Measurements from ENCODE around the gene SLC7A14.

The SLC7A14 gene

DNA sequence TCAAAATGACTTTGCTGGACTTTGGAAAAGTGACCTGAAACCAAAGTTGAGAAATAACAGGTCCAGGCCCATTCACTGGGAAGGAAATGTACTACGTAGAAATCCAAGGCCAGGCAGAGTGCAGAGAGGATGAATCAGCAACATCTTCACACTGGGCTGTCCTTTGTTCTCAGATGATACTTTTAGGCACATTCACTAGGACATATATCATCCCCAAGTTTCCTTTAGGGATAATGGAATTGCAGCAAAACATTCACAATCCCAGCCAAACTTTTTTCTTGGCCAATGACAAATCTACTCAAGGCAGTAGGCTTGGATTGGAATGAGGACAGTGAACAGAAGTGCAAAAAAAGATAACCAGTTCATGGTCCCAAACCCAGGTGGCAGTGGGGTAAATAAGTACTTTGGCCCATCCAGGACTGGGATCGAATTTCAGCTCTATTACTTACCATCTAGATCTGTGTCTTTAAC, 92.1 kb downstream of the SLC7A14 start:
- TF ChIP-seq, protein P1, sequence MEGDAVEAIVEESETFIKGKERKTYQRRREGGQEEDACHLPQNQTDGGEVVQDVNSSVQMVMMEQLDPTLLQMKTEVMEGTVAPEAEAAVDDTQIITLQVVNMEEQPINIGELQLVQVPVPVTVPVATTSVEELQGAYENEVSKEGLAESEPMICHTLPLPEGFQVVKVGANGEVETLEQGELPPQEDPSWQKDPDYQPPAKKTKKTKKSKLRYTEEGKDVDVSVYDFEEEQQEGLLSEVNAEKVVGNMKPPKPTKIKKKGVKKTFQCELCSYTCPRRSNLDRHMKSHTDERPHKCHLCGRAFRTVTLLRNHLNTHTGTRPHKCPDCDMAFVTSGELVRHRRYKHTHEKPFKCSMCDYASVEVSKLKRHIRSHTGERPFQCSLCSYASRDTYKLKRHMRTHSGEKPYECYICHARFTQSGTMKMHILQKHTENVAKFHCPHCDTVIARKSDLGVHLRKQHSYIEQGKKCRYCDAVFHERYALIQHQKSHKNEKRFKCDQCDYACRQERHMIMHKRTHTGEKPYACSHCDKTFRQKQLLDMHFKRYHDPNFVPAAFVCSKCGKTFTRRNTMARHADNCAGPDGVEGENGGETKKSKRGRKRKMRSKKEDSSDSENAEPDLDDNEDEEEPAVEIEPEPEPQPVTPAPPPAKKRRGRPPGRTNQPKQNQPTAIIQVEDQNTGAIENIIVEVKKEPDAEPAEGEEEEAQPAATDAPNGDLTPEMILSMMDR (IDR thresholded peaks at IDR 0.05; ENCODE audit: low read depth, low read length), result no peak

DNA sequence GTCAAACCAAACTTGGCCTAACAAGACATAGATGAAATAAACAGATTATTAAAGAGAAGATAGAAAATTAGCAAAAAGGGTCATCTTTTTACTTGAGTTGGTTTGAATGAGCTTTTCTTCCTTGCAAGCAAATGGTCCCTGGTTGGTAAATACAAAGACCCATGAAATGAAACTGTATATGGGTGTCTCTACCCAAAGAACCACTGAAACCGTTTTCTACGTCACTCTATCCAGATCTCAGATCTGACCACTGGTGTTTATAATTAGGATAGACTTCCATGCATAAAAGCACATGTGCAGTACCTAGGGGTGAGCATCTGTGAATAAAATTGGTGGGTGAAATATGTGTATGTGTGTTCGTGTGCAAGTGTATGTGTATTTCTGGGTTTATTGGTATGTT, 94.0 kb downstream of the SLC7A14 start:
- in situ Hi-C loops (cut with HindIII; ENCODE audit: low sequenced_read_pairs), result no loop called here

More for the DNA sequence above, 92.1 kb downstream of the SLC7A14 start:
- no peak overlapping the region for H3K4me3 ChIP-seq (ENCODE audit: low read depth, low read length)
- DNase-seq (ENCODE audit: low read depth, low spot score), result peak; percentile 71
- in situ Hi-C loops (cut with HindIII; ENCODE audit: low sequenced_read_pairs), result no loop called here

DNA sequence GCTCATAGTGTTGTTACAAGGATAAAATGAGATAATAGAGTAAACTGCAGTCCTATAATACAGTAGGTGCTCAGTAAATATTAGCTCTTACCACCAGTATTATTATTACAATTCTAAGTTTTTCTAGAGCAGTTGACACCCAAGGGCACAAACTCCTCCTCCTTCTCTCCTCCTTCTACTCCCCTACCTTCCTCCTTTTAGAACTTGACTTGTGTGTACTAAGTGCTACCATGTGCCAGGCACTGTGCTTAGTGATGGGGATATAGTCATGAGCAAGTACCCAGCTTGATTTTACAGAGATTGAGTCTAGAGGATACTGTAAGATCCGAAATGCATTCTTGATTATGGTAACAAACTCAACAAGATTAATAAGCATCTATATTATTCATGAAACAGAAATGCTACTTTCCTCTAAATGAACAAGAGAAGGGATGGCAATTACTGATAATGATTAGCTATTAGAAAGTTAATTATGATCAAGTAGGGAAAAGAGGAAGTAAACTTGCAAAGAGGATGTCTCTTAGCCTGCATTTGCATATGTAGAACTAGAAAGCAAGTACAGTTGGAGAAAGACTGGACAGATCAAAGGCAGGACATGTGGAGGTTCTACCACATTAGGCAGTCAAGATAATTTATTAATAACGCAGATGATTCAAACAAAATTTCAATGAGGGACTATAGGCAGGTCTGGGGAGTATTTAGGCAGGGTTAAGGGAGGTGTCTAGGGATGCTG, 94.9 kb downstream of the SLC7A14 start:
- no peak for DNase-seq (ENCODE audit: low read depth, low spot score)
- in situ Hi-C loops (cut with HindIII; ENCODE audit: low sequenced_read_pairs), result no loop called here
- TF ChIP-seq, protein P1 (IDR thresholded peaks at IDR 0.05; ENCODE audit: low read depth, low read length), result no peak
- no peak overlapping the region for H3K4me3 ChIP-seq (ENCODE audit: low read depth, low read length)

More for the DNA sequence above, 94.0 kb downstream of the SLC7A14 start:
- TF ChIP-seq, protein P1 (IDR thresholded peaks at IDR 0.05; ENCODE audit: low read depth, low read length), result no peak
- DNase-seq (ENCODE audit: low read depth, low spot score), result no peak
- no peak overlapping the region for H3K4me3 ChIP-seq (ENCODE audit: low read depth, low read length)

DNA sequence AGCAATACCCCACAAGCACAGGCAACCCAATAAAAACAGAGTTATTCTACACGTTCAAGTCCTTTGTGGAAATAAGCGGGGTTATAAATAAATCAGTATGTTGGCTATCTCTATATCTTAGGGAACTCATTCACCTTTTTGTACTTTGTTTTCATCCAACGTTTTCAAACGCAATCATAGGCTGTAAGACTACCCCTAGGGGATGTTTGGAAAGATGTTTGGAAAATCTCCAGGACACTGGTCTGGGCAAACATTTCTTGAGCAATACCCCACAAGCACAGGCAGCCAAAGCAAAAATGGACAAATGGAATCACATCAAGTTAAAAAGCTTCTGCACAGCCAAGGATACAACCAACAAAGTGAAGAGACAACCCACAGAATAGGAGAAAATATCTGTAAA, 97.1 kb downstream of the SLC7A14 start:
- TF ChIP-seq, protein P1 (IDR thresholded peaks at IDR 0.05; ENCODE audit: low read depth, low read length), result peak; percentile 6
- DNase-seq (ENCODE audit: low read depth, low spot score), result peak; percentile 62
- no peak overlapping the region for H3K4me3 ChIP-seq (ENCODE audit: low read depth, low read length)
- in situ Hi-C loops (cut with HindIII; ENCODE audit: low sequenced_read_pairs), result no loop called here

DNA sequence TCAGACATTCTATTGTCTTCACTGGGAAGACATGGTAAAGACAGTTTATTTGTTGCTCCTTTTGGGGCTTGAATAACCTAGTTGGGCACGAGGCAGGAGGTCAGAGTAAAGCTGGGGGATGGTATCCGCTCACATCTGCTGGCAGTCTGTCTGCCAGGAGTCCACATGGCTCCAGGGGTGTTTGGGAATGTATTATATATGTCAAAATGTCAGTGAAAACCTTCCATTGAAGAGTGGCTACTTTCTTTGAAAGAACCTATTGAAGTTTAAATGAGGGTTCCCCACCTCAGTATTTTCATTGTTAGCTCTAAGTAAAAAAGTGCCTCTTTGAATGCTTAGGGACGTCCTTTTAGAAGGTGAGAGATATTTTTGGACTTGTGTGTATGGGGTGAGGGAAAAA, 98.8 kb downstream of the SLC7A14 start:
- no peak overlapping the region for H3K4me3 ChIP-seq (ENCODE audit: low read depth, low read length)
- in situ Hi-C loops (cut with HindIII; ENCODE audit: low sequenced_read_pairs), result no loop called here
- TF ChIP-seq, protein P1 (IDR thresholded peaks at IDR 0.05; ENCODE audit: low read depth, low read length), result no peak
- DNase-seq (ENCODE audit: low read depth, low spot score), result no peak

DNA sequence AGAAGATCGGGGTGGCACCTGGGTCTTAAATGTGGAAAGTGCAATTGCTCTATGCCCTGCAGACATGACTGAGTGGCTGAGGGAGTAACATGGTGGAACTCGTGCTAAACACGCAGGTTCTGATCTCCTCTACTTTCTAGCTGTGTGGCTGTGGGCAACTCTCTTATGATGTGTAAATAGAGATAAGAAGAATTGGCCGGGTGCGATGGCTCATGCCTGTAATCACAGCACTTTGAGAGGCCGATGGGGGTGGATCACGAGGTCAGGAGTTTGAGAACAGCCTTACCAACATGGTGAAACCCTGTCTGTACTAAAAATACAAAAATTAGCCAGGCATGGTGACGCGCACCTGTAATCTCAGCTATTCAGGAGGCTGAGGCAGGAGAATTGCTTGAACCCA, 99.5 kb downstream of the SLC7A14 start:
- TF ChIP-seq, protein P1 (IDR thresholded peaks at IDR 0.05; ENCODE audit: low read depth, low read length), result no peak
- DNase-seq (ENCODE audit: low read depth, low spot score), result no peak

More for the DNA sequence above, 99.5 kb downstream of the SLC7A14 start:
- in situ Hi-C loops (cut with HindIII; ENCODE audit: low sequenced_read_pairs), result no loop called here
- H3K4me3 ChIP-seq (ENCODE audit: low read depth, low read length), result no peak overlapping the region

Measured in astrocyte of the spinal cord (primary cell).